Cortex of kidney (tissue), 1 donor: Measurements from ENCODE around the gene TMBIM4.
A peak's percentile ranks its signal among the peaks of the same experiment; 100 is the strongest.
"Not testable (repeated sequence)": the region's sequence is repeated elsewhere in the genome, so short reads cannot be mapped to it uniquely, and the experiment has no call there.

ENCODE experiments used
- DNase-seq: peaks from one replicate; lab custom pipeline; 2025; lab: John Stamatoyannopoulos, UW

The TMBIM4 gene, protein sequence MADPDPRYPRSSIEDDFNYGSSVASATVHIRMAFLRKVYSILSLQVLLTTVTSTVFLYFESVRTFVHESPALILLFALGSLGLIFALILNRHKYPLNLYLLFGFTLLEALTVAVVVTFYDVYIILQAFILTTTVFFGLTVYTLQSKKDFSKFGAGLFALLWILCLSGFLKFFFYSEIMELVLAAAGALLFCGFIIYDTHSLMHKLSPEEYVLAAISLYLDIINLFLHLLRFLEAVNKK

GRCh38 chr12:66169221-66170170 is at the start of gene TMBIM4:
TSS of gene TMBIM4 (minus strand) at chr12:66169996. CDS start at chr12:66169951, 45 bp downstream.
- DNase-seq: peak; percentile 54

GRCh38 chr12:66217342-66217917 is 47.6 kb upstream of the TMBIM4 start:
- DNase-seq: no peak

DNA sequence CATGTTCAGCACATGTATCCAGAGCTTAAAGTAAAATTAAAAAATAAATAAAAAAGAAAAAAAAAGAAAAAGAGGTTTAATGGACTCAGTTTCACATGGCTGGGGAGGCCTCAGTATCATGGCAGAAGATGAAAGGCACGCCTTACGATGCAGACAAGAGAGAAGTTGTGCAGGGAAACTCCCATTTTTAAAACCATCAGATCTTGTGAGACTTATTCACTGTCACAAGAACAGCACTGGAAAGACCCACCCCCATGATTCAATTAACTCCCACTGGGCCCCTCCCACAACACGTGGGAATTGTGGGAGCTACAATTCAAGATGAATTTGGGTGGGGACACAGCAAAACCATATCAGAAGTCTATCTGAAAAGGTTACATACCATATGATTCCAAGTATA is 43.2 kb upstream of the TMBIM4 start:
- not testable (repeated sequence) for DNase-seq

DNA sequence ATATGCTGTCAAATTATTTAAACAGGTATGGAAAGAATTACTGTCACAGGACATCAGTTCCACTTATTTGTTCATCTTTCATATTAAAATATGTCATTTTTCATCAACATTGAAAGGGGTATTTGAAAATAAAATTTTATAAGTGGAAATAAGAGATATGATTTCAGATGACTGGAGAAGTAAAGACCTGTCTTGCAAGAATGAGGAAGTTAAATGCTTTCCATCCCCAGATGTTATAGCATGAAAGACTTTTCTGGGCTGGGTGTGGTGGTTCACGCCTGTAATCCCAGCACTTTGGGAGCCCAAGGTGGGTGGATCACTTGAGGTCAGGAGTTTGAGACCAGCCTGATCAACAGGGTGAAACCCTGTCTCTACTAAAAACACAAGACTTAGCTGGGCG is 41.8 kb upstream of the TMBIM4 start:
- DNase-seq: not testable (repeated sequence)

GRCh38 chr12:66210840-66211239 is 41.0 kb upstream of the TMBIM4 start:
- DNase-seq: no peak

DNA sequence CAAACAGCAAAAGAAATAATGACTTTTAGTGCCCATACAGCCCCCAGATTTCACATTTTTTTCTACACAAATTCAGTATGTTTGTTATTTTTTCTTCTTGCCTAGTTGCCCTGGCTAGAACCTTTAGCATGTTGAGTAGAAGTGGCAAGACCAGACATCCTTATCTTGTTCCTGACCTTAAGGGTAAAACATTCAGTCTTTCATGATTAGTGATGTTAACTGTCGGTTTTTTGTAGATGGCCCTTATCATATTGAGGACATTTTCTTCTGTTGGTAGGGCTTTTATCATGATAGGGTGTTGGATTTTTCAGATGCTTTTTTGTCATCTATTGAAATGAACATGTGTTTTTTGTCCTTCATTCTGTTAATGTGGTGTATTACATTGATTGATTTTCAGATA is 36.3 kb upstream of the TMBIM4 start:
- DNase-seq: no peak

GRCh38 chr12:66203820-66204219 is 34.0 kb upstream of the TMBIM4 start:
- DNase-seq: no peak

DNA sequence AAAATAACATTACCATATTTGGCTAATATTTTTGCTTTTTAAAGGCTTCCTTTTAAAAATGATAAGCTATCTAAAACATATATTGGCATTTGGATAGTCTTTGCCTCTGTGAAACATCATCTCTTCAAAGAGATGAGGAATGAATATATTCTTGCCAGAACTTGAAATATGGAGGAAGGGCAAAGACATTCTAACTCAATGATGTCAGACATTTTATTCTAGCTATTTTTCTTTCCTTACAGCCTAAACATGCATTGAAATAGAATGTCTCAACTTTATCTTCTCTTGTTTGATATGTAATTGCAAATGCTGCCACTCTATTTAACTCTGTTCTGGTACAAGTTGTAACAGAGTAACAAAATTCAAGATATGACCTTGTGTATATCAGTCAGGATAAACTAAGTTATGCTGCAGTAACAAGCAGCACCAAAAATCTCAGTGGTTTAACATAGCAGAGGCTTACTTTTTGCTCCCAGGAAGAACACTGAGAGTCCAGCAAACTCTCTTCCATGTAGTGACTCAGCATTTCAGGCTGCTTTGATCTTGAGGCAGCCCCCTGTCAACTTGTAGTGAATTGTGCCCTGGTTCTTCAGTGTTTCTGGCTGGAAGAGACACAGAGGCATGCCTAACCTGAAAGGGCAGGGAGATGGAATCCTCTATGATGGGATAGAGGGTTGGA is 30.2 kb upstream of the TMBIM4 start:
- no peak for DNase-seq

DNA sequence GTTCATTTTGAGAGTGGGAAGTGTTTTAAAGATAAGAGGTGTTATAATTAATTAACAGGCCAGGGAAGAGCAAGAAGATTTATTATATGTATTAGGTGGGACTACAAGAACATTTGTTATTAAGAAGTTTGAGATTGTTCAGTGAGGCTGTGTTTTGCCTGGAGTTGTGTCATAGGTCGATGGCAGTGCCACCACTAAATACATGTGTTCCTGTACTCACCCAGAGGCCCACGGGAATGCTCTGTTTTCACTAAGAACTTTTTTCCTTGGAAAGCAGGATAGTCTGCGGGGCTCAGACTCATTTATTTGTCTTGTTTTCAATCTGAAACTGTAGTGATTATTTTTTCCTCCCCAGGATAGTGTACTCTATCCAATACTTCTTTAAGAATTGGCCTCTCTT is 29.3 kb upstream of the TMBIM4 start:
- no peak for DNase-seq

- DNase-seq: no peak
Observed at GRCh38 chr12:66197495-66197921, 27.7 kb upstream of the TMBIM4 start.

DNA sequence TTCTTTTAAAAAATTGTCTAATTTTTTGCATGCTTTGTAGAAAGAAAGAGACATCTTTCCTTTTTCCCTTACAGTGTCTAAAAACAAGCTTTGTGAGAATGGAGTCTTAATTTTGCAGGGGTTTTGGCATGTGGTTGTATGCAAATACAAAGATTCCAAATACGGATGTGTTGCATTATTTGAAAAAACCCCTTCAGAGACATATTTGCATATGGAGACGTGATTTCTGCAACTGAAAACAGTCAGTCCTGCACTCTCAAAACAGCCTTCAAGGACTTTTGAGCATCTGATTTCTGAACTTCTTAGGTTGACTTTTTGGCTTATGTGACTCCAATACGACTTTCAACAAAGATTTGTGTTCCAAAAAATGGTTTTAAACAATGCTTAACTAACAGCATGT is 27.0 kb upstream of the TMBIM4 start:
- no peak for DNase-seq

DNA sequence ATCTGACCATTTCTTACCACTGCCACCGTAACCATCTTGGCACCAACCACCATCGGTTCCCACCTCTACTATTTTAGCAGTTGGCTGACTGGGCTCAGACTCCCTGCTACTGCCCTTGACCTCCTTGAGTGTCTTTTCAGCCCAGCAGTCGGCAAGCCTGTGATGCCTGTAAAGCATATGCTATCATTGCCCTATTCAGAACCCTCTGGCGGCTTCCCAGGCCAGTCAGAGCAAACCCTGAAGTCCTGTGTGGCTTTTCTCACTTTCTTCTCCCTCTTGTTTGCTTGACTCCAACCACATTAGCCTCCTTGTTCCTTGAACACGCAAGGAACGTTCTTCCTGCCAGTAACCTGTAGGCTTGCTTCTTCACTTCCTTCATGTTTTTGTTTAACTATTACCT is 25.4 kb upstream of the TMBIM4 start:
- no peak for DNase-seq

DNA sequence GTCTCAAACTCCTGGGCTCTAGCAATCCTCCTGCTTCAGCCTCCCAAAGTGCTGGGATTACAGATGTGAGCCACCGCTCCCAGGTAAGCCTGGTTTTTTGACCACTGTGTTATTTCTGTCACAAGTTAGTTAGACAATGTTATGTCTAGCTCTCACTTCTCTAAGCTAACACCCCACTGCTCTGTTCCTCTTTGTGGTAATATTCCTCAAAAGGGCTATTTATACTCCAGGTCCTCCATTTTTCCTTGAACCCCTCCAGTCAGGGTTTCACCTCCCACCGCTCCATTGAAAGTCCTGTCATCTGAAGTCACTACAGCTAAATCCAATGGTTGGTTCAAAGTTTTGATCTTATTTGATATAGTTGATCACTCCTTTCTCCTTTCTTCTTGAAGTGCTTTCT is 24.3 kb upstream of the TMBIM4 start:
- DNase-seq: no peak

DNA sequence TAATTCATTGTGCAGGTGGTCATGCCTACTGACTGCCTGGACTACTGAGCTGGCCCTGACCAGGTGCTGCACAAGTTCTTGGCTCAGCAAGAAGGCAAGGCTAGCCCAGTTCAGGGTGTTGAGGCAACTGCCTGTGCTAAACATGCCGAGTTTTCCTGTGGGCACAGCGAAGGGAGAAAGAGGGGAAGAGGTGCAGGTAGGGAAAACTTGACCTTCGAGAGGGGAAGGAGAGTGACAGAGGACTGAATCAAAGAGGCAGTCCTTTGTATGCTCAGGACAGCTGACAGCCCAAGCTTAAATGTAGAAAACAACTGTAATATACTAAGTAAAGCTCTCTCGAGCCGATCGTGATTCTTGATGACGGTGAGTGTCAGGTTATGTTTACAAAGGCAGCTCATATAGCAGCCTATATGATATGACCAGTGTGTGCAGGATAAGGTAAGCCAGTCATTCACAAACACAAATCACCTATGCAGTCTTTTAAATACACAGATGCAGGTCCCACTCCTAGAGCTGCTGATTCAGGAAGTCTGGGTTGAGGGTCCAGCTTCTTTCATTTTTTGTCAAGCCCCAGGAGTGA is 21.8 kb upstream of the TMBIM4 start:
- no peak for DNase-seq

DNA sequence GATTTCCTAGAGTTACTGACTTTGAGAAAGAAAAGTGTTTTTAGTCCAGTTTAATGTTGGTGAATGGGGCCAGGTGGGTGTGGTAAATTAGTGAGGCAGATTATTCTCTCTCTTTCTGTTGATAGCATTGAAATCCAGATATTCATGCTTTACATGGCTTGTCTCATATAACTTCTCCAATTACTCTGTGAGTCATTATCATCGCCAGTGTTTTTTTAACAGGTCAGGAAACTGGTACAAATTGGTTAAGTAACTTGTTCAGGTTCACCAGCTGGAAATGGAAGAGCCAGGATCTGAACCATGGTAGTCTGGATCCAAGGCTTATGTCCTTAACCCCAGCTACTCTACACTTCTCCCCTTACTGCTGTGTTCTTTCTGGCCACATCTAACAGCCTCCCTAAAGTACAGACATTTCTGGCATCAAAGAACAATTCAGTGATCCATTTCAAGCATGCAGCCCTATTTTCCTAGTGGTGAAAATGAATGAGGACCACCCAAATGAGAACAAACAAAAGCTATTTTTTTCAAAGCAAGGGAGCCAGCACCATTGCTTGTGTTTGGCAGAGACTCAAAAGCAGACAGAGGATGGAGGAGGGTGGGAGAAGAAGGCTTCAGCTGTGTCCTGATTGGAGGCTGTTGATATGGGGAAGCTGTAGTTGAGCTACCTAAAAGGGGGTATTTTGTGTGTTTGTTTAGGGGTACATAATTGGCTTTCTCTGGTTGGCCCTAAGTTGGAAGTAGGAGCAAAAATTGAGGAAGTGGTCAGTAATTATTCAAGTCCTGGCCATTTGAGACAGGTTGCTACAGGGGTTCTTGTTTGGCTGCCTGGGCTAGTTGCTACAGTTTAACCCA is 20.9 kb upstream of the TMBIM4 start:
- no peak for DNase-seq

DNA sequence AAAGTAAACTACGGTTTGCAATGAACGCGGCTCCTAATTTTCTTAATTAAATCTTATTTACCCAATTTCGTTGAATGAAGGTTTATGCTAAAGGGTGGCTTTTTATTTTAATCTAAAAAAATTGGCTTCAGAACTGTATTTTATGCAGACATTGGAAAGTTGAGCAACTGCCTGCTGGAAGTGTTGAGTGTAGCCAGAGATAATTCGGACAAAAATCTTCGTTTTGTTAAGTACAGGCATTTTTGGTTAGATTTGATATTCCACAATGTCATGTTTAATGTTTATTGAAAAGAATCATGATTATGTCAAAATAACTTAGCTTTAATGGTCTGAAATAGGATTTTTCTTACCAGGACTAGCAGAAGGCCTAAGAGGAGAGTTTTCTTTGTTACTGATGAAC is 20.1 kb upstream of the TMBIM4 start:
- no peak for DNase-seq

DNA sequence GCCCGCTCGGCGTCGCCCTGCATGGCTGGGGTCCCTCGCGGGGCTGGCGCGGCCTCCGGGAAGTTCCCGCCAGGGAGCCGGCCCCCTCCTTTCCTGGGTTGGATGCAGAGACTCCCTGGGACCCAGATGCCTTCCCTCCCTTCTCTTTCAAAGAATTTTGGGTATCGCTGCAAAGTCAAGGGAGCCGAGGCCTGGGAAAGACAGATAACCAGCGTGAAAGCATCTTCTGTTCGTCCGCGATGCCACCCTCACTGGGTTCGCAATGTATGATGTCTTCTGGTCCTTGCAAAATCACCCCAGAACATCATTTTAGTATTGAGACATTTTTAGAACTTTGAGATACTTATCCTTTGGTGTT is 19.7 kb upstream of the TMBIM4 start:
- no peak for DNase-seq

DNA sequence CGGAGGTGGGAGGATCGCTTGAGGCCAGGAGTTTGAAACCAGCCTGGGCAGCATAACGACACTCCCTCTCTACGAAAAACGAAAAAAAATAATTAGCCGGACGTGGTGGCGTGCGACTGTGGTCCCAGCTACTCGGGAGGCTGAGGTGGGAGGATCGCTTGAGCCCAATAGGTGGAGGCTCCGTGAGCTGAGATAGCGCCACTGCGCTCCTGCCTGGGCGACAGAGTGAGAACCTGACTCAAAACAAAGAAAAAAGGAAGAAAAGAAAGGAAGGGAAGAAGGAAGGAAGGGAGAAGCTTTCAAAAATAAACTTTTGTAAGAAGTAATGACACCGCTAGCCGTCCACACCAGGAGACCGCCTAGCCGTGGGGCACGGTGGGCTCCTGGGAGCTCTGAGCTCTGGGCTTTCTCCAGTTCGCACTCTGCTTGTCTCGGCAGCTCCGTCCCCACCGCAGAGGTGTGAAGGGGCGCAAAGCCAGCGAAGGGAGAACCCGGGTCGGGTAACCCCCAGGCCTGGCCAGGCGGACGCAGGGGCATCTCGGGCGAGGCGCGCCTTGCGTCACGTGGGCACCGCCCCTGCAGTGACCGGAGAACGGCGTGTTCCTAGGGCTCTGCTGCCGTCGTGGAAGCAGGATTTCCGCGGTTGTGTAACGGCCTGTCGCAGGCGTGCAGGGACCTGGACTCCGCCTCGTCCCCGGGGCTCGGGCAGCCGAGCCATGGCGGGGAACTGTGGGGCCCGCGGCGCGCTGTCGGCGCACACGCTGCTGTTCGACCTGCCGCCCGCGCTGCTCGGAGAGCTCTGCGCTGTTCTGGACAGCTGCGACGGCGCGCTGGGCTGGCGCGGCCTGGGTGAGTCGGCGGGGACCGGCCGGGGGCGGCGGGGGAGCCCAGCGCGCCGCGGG is 19.0 kb upstream of the TMBIM4 start, which contains the start of gene IRAK3:
TSS of gene IRAK3 (plus strand) at position 631 of the 902 bp plus-strand sequence. CDS start at position 717, 86 bp downstream.
- DNase-seq: no peak

- no peak for DNase-seq
Observed at GRCh38 chr12:66187821-66188220, 18.0 kb upstream of the TMBIM4 start.

DNA sequence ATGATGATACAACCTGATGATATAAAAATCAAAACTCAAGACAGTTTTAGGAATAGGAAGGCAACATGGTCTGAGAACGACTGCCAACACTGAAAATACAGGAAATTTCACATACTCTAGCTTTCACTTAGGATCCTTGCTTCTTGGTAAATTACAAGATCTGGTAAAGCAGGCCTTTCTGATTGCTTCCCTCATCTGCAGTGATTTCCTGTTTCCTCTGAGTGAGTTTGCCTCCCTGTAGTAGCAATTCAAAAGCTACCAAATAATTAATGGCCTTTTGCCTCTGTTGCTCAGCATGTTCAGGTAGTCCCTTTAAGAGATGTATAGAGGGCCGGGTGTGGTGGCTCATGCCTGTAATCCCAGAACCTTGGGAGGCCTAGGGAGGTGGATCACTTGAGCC is 17.2 kb upstream of the TMBIM4 start:
- no peak for DNase-seq
